NCI-H1436 treated with DMSO at 0.1 percent for 48 hours (cell line): ENCODE measurements around the gene RPL36A.

Experiments
- DNase-seq: peaks from one replicate; lab custom pipeline; 2025; lab: John Stamatoyannopoulos, UW

RPL36A gene

GRCh38 chrX:101442085-101442484 lies 51.3 kb downstream of the RPL36A start:
- DNase-seq, result no peak
